SK-N-SH (cell line): ENCODE measurements around the gene SLC20A1.

Source experiments
- CTCF ChIP-seq: fragments of 200-600 bp; sonication (generic); IDR thresholded peaks from 2 replicates; pipeline ENCODE4 v1.6.1; 2017; ENCODE audit warnings: antibody characterized with exemption, mild to moderate bottlenecking, moderate library complexity
- EP300 ChIP-seq, 2 experiments: IDR thresholded peaks; 2 replicates each; pipeline versions ENCODE4 v1.4.0 to v1.6.1; 2012; ENCODE audit warnings: borderline replicate concordance in 1 of 2, low read depth in 1 of 2, low read length in 1 of 2
- JUND ChIP-seq: IDR thresholded peaks from 2 replicates; pipeline ENCODE4 v1.4.0; 2012
- REST ChIP-seq: IDR thresholded peaks from 2 replicates; pipeline ENCODE4 v1.6.1; 2012; ENCODE audit warnings: mild to moderate bottlenecking, low read depth, low read length, moderate library complexity
- YY1 ChIP-seq: IDR thresholded peaks from 2 replicates; pipeline ENCODE4 v1.4.0; 2012; ENCODE audit warnings: low read depth, mild to moderate bottlenecking

GRCh38 chr2:112703684-112704083, 57.9 kb downstream of the SLC20A1 start:
- TF ChIP-seq CTCF (no peak), YY1 (no peak), REST (no peak), JUND (no peak), EP300 (IDR thresholded peaks at IDR 0.05; ENCODE audit: borderline replicate concordance in 1 of 2, low read depth in 1 of 2, low read length in 1 of 2) (no peak)
